H1 (cell line): ENCODE results near the gene FBXW2. TPM values are rescaled to one million over a fixed set of nuclear protein-coding genes. Genes with fewer than 3 reads are reported as not detected.

Experiments
- CTCF ChIA-PET: fragments of 300-600 bp; sonication (Branson Sonifier 250); formaldehyde crosslinking; loops from one replicate; lab custom pipeline; 2021; ENCODE audit not compliant: partially characterized antibody; lab: Charles Lee
- POLR2A ChIA-PET: fragments of 300-600 bp; sonication (Branson Sonifier 250); formaldehyde crosslinking; loops from one replicate; lab custom pipeline; 2021; ENCODE audit warnings: inconsistent platforms; ENCODE audit not compliant: partially characterized antibody; lab: Charles Lee
- DNase-seq, 2 experiments: peaks; one replicate each; pipeline versions ENCODE4 v3.0.0 to v3.0.0-alpha.2; 2010 to 2022; ENCODE audit warnings: low spot score in 2 of 2, low read depth in 1 of 2, mixed read lengths in 1 of 2
- FAIRE-seq: peaks from 2 replicates; lab custom pipeline; 2011; peaks lifted over from hg19 to GRCh38; lab: Jason Lieb, UNC
- H2AFZ ChIP-seq: 2 replicates; pipeline ENCODE4 v1.8.1; 2012; ENCODE audit warnings: low read length, inconsistent platforms
- H2AK5ac ChIP-seq: 2 replicates; pipeline ENCODE4 v1.6.1; 2013; ENCODE audit warnings: low read depth, low read length
- H2BK120ac ChIP-seq: replicated peaks from 2 replicates; pipeline ENCODE3; 2013; ENCODE audit warnings: low read depth, low read length, inconsistent platforms
- H2BK12ac ChIP-seq: 2 replicates; pipeline ENCODE4 v1.6.1; 2013; ENCODE audit warnings: low read depth, low read length
- H2BK15ac ChIP-seq: 2 replicates; pipeline ENCODE4 v1.6.1; 2013; ENCODE audit warnings: low read length
- H2BK20ac ChIP-seq: 2 replicates; pipeline ENCODE4 v1.6.1; 2013; ENCODE audit warnings: low read length
- H2BK5ac ChIP-seq: 2 replicates; pipeline ENCODE4 v1.6.1; 2013; ENCODE audit warnings: low read depth, low read length
- H3K14ac ChIP-seq: 2 replicates; pipeline ENCODE4 v1.6.1; 2013; ENCODE audit warnings: inconsistent platforms; ENCODE audit not compliant: insufficient read length
- H3K18ac ChIP-seq: 2 replicates; pipeline ENCODE4 v1.6.1; 2013; ENCODE audit warnings: low read length; ENCODE audit errors: extremely low read depth
- H3K23ac ChIP-seq: 2 replicates; pipeline ENCODE4 v1.6.1; 2013; ENCODE audit warnings: inconsistent platforms; ENCODE audit not compliant: insufficient read length
- H3K23me2 ChIP-seq: 2 replicates; pipeline ENCODE4 v1.6.1; 2013; ENCODE audit warnings: low read depth, low read length
- H3K27ac ChIP-seq: 2 replicates; pipeline ENCODE4 v1.6.1; 2011; ENCODE audit warnings: low read depth, low read length, inconsistent platforms
- H3K27me3 ChIP-seq, 4 experiments: replicated peaks in 1 of 4; 1 replicate in 1 of 4; 2 replicates in 3 of 4; pipeline versions ENCODE4 v1.6.1 to v1.8.1; 2011 to 2013; ENCODE audit warnings: low read length in 3 of 4, mild to moderate bottlenecking in 3 of 4, inconsistent platforms in 2 of 4, mixed read lengths in 2 of 4, moderate library complexity in 1 of 4; ENCODE audit not compliant: control insufficient read depth in 3 of 4, insufficient read depth in 3 of 4; ENCODE audit errors: extremely low read depth in 1 of 4
- H3K36me3 ChIP-seq, 4 experiments: 2 replicates each; pipeline versions ENCODE4 v1.6.1 to v1.8.1; 2011 to 2013; ENCODE audit warnings: mild to moderate bottlenecking in 4 of 4, low read length in 3 of 4, moderate library complexity in 2 of 4, control low read depth in 1 of 4, inconsistent platforms in 1 of 4; ENCODE audit not compliant: insufficient read depth in 4 of 4, control insufficient read depth in 2 of 4
- H3K4ac ChIP-seq: replicated peaks from 2 replicates; pipeline ENCODE3; 2013; ENCODE audit warnings: low read length, low read depth, mixed read lengths, inconsistent platforms; ENCODE audit not compliant: insufficient read length
- H3K4me1 ChIP-seq, 4 experiments: replicated peaks in 1 of 4; 1 replicate in 1 of 4; 2 replicates in 3 of 4; pipeline versions ENCODE4 v1.6.1 to v1.8.1; 2011 to 2013; ENCODE audit warnings: low read length in 3 of 4, inconsistent platforms in 2 of 4, mixed read lengths in 1 of 4; ENCODE audit not compliant: insufficient read depth in 4 of 4, control insufficient read depth in 3 of 4
- H3K4me2 ChIP-seq, 2 experiments: 2 replicates each; pipeline versions ENCODE4 v1.6.1 to v1.8.1; 2011 to 2013; ENCODE audit warnings: low read depth in 2 of 2, low read length in 2 of 2, control low read depth in 1 of 2, inconsistent platforms in 1 of 2, mild to moderate bottlenecking in 1 of 2; ENCODE audit not compliant: insufficient read depth in 1 of 2
- H3K4me3 ChIP-seq, 4 experiments: fragments of 200-600, 300-600 bp in 1 of 4; sonication (generic), shearing (Covaris generic), sonication (Bioruptor Twin) in 1 of 4; 2 replicates each; pipeline versions ENCODE4 v1.5.1 to v1.8.1; 2011 to 2016; ENCODE audit warnings: low read length in 4 of 4, low read depth in 3 of 4, control low read depth in 2 of 4, inconsistent platforms in 2 of 4, mild to moderate bottlenecking in 2 of 4, mixed read lengths in 1 of 4, moderate library complexity in 1 of 4; ENCODE audit not compliant: insufficient read depth in 2 of 4; ENCODE audit errors: extremely low read depth in 1 of 4
- H3K56ac ChIP-seq: replicated peaks from 2 replicates; pipeline ENCODE3; 2013; ENCODE audit warnings: low read depth, mild to moderate bottlenecking, mixed read lengths, low read length, inconsistent platforms; ENCODE audit not compliant: insufficient read length
- H3K79me1 ChIP-seq: 2 replicates; pipeline ENCODE4 v1.6.1; 2013; ENCODE audit warnings: low read depth, low read length, control low read depth
- H3K79me2 ChIP-seq, 2 experiments: 2 replicates each; pipeline versions ENCODE4 v1.6.1 to v1.8.1; 2012 to 2013; ENCODE audit warnings: low read length in 2 of 2, mild to moderate bottlenecking in 2 of 2, inconsistent platforms in 1 of 2; ENCODE audit not compliant: insufficient read depth in 2 of 2, control insufficient read depth in 1 of 2
- H3K9ac ChIP-seq, 4 experiments: replicated peaks in 1 of 4; 1 replicate in 1 of 4; 2 replicates in 3 of 4; pipeline versions ENCODE4 v1.6.1 to v1.8.1; 2011 to 2013; ENCODE audit warnings: low read depth in 3 of 4, low read length in 3 of 4, control low read depth in 2 of 4, mild to moderate bottlenecking in 2 of 4, moderate library complexity in 2 of 4, inconsistent platforms in 1 of 4; ENCODE audit errors: extremely low read depth in 1 of 4
- H3K9me3 ChIP-seq, 2 experiments: 2 replicates each; pipeline versions ENCODE4 v1.6.1 to v1.8.1; 2012 to 2013; ENCODE audit warnings: mild to moderate bottlenecking in 2 of 2, moderate library complexity in 2 of 2, control low read depth in 1 of 2, inconsistent platforms in 1 of 2, low read depth in 1 of 2, low read length in 1 of 2, mixed read lengths in 1 of 2; ENCODE audit not compliant: insufficient read depth in 2 of 2
- H4K20me1 ChIP-seq, 2 experiments: replicated peaks in 1 of 2; 2 replicates each; pipeline versions ENCODE3 to v1.8.1; 2011 to 2013; ENCODE audit warnings: inconsistent platforms in 2 of 2, low read length in 2 of 2, mild to moderate bottlenecking in 1 of 2; ENCODE audit not compliant: insufficient read depth in 2 of 2, control insufficient read depth in 1 of 2
- H4K5ac ChIP-seq: 2 replicates; pipeline ENCODE4 v1.6.1; 2013; ENCODE audit warnings: low read length, low read depth, mixed read lengths, inconsistent platforms; ENCODE audit not compliant: insufficient read length
- H4K8ac ChIP-seq: 2 replicates; pipeline ENCODE4 v1.8.0; 2013; ENCODE audit warnings: mild to moderate bottlenecking, moderate library complexity, low read length, inconsistent platforms; ENCODE audit not compliant: insufficient read depth; ENCODE audit errors: extremely low read depth
- H4K91ac ChIP-seq: replicated peaks from 2 replicates; pipeline ENCODE3; 2013; ENCODE audit warnings: low read length, mixed read lengths, inconsistent platforms; ENCODE audit not compliant: insufficient read length
- BCL11A ChIP-seq, 2 experiments: IDR thresholded peaks; one replicate each; pipeline ENCODE4 v1.6.1; 2011; ENCODE audit warnings: low read depth in 2 of 2, low read length in 2 of 2, mild to moderate bottlenecking in 2 of 2
- CBX5 ChIP-seq: fragments of 300-800, 300-1000 bp; sonication (generic); IDR thresholded peaks from 2 replicates; pipeline ENCODE4 v1.7.1; 2016; ENCODE audit warnings: antibody characterized with exemption, low read length, low read depth
- CHD2 ChIP-seq: IDR thresholded peaks from 2 replicates; pipeline ENCODE4 v1.6.1; 2012; ENCODE audit warnings: low read length, improper control_type of control experiment
- EGR1 ChIP-seq: IDR thresholded peaks from 2 replicates; pipeline ENCODE4 v1.6.1; 2011; ENCODE audit warnings: low read depth, low read length, borderline replicate concordance
- RAD21 ChIP-seq, 2 experiments: IDR thresholded peaks in 1 of 2; conservative IDR thresholded peaks in 1 of 2; 2 replicates each; pipeline ENCODE4 v1.6.1; 2011; ENCODE audit warnings: low read depth in 2 of 2, low read length in 2 of 2, improper control_type of control experiment in 1 of 2, inconsistent platforms in 1 of 2, mild to moderate bottlenecking in 1 of 2, moderate library complexity in 1 of 2
- RBBP5 ChIP-seq: IDR thresholded peaks from 2 replicates; pipeline ENCODE4 v1.7.1; 2012; ENCODE audit warnings: low read depth, mild to moderate bottlenecking, inconsistent platforms, low read length, moderate library complexity, borderline replicate concordance
- RXRA ChIP-seq: IDR thresholded peaks from 2 replicates; pipeline ENCODE4 v1.6.1; 2011; ENCODE audit warnings: low read depth, mild to moderate bottlenecking, low read length, moderate library complexity; ENCODE audit not compliant: insufficient read depth
- SAP30 ChIP-seq: fragments of 300-600 bp; sonication (generic); IDR thresholded peaks from 2 replicates; pipeline ENCODE4 v1.7.1; 2012; ENCODE audit warnings: low read length, moderate library complexity, mild to moderate bottlenecking, inconsistent platforms; ENCODE audit not compliant: insufficient read depth, insufficient replicate concordance
- SIX5 ChIP-seq: IDR thresholded peaks from 2 replicates; pipeline ENCODE4 v1.6.1; 2011; ENCODE audit warnings: mild to moderate bottlenecking, low read depth, low read length
- SP2 ChIP-seq: IDR thresholded peaks from 2 replicates; pipeline ENCODE4 v1.6.1; 2012; ENCODE audit warnings: mild to moderate bottlenecking, low read length, inconsistent platforms
- SP4 ChIP-seq: IDR thresholded peaks from 2 replicates; pipeline ENCODE4 v1.6.1; 2012; ENCODE audit warnings: low read length, inconsistent platforms
- SRF ChIP-seq: IDR thresholded peaks from 2 replicates; pipeline ENCODE4 v1.6.1; 2011; ENCODE audit warnings: mild to moderate bottlenecking, low read depth, low read length, moderate library complexity
- TAF1 ChIP-seq: IDR thresholded peaks from 2 replicates; pipeline ENCODE4 v1.6.1; 2011; ENCODE audit warnings: mild to moderate bottlenecking, low read depth, low read length
- TCF12 ChIP-seq: IDR thresholded peaks from 2 replicates; pipeline ENCODE4 v1.6.1; 2011; ENCODE audit warnings: low read depth, mild to moderate bottlenecking, low read length
- TEAD4 ChIP-seq: IDR thresholded peaks from 2 replicates; pipeline ENCODE4 v1.6.1; 2012; ENCODE audit warnings: low read depth, low read length, inconsistent platforms, mixed read lengths
- YY1 ChIP-seq: IDR thresholded peaks from 2 replicates; pipeline ENCODE4 v1.6.1; 2011; ENCODE audit warnings: low read depth, mild to moderate bottlenecking, low read length
- WGBS, 2 experiments: shearing (Covaris generic) in 1 of 2; methylation state at CpG; one replicate each; pipeline versions ENCODE4 v1.1.6 to v1.1.7; 2013 to 2015; ENCODE audit warnings: low lambda C conversion rate in 2 of 2, mixed read lengths in 2 of 2, inconsistent platforms in 1 of 2, low coverage in 1 of 2, missing lambda C conversion rate in 1 of 2; ENCODE audit not compliant: insufficient replicate concordance in 2 of 2, insufficient coverage in 1 of 2, insufficient read length in 1 of 2; ENCODE audit errors: extremely low coverage in 1 of 2, missing lambda C conversion rate in 1 of 2; 5-methylcytosine and 5-hydroxymethylcytosine counted together
- polyA plus RNA-seq, 7 experiments: library from polyadenylated mRNA; depleted of rRNA in 3 of 7; stranded (reverse) in 5 of 7; unstranded in 2 of 7; fragments of >200 nt in 5 of 7; fragments of 200-250 nt in 2 of 7; gene quantifications; 1 replicate in 5 of 7; 2 replicates in 1 of 7; 4 replicates in 1 of 7; pipeline versions ENCODE4 v1.2.1 to v1.2.3, GENCODE V29; 2011 to 2013; ENCODE audit warnings: missing spikeins in 2 of 7, mixed read lengths in 2 of 7
- total RNA-seq: library from RNA; stranded (reverse); fragmentation: NEBNext Ultra II Directional; extraction: Animal tissue kit (Norgen Biotek cat#: 25700); gene quantifications from 2 replicates; pipeline ENCODE4 v1.2.1, GENCODE V29; 2021

Gene FBXW2
- total and polyA plus RNA-seq, 2 of the 8 experiments (the other 6 are each of a cell fraction or from before 2014, with no cell fraction given): 19.2 to 65.3 TPM

DNA sequence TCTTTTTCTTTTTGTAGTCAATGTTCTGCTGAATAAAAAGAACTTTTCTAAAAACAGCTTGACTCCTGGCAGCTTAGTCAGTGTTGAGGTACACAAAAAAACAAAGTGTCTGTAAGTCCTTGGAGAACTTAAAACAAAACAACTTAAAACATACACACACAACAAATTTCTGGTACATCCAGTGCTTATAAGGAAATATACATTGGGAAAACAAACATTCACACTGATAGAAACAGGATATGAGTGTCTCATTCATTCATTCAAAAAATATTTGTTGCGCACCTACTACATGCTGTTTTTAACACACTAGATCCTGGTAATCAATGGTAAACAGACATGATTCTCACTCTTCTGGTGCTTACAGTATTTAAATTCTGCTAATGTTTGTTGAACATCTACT is 51.5 kb downstream of the FBXW2 start:
- H3K9me3 ChIP-seq: peaks cover 0 to 6% of the 10 kb centered on the region in 2 experiments; a peak in 1 of 4 replicates
- H3K79me2 ChIP-seq: no peaks in the 10 kb centered on the region
- H3K27me3 ChIP-seq: no peaks in the 10 kb centered on the region
- no peak overlapping the region for H2BK5ac ChIP-seq
- POLR2A ChIA-PET: no interaction called here
- H3K4me1 ChIP-seq: no peaks in the 10 kb centered on the region
- H2BK15ac ChIP-seq: no peak overlapping the region
- no peak for TF ChIP-seq SP2
- no peak for TF ChIP-seq BCL11A (IDR thresholded peaks at IDR 0.05; ENCODE audit: low read depth in 2 of 2, low read length in 2 of 2)
- no peak for TF ChIP-seq SIX5
- TF ChIP-seq TAF1: no peak
- TF ChIP-seq SAP30: no peak
- TF ChIP-seq TEAD4: no peak
- TF ChIP-seq YY1: no peak
- TF ChIP-seq RAD21 (IDR thresholded peaks at IDR 0.05 in 1 of 2, conservative IDR thresholded peaks at IDR 0.05 in 1 of 2; ENCODE audit: low read depth in 2 of 2, low read length in 2 of 2): no peak
- TF ChIP-seq EGR1: no peak
- no peak for TF ChIP-seq SP4
- TF ChIP-seq SRF: no peak
- no peak for TF ChIP-seq TCF12
- no peak for TF ChIP-seq RXRA
- no peak for TF ChIP-seq CHD2
- TF ChIP-seq CBX5: no peak
- TF ChIP-seq RBBP5: no peak
- TF ChIP-seq, all 59 proteins: peak for 0
- Histone ChIP-seq H2BK120ac (no peak overlapping the region), H4K91ac (no peak overlapping the region), H4K20me1 (no peaks in the 10 kb centered on the region), H3K4me3 (no peak overlapping the region), H3K27ac (no peak overlapping the region), H3K18ac (no peak overlapping the region), H3K23me2 (no peaks in the 10 kb centered on the region), H3K56ac (no peak overlapping the region), H3K79me1 (no peaks in the 10 kb centered on the region), H2AK5ac (no peak overlapping the region), H2AFZ (no peak overlapping the region), H4K5ac (no peak overlapping the region), H3K23ac (no peak overlapping the region), H3K4ac (no peak overlapping the region), H3K14ac (no peak overlapping the region), H3K4me2 (no peak overlapping the region), H2BK20ac (no peak overlapping the region), H3K36me3 (no peaks in the 10 kb centered on the region), H3K9ac (no peak overlapping the region), H4K8ac (no peak overlapping the region), H2BK12ac (no peak overlapping the region)
- no peak for FAIRE-seq
- CTCF ChIA-PET: interaction anchor here (1.4 to 2.0 kb wide), 3 partner anchors 24 to 318 kb away, joined by 4 read pairs; no protein-coding TSS in a partner anchor
- DNase-seq: no peak
- WGBS, 2 experiments: 88% methylated on average over 1 of the region's 1 CpG; no CpG with 5 or more reads in 1 of the 2 experiments
